ENCODE results near the gene UIMC1. TPM values are rescaled to one million over a fixed set of nuclear protein-coding genes. Genes with fewer than 3 reads are reported as not detected.
"Not testable (repeated sequence)": the region's sequence is repeated elsewhere in the genome, so short reads cannot be mapped to it uniquely, and the experiment has no call there.

UIMC1 gene
- total and polyA plus RNA-seq, 2 of the 4 experiments (the other 2 are of a cell fraction) = 19.5 to 27.6 TPM

DNA sequence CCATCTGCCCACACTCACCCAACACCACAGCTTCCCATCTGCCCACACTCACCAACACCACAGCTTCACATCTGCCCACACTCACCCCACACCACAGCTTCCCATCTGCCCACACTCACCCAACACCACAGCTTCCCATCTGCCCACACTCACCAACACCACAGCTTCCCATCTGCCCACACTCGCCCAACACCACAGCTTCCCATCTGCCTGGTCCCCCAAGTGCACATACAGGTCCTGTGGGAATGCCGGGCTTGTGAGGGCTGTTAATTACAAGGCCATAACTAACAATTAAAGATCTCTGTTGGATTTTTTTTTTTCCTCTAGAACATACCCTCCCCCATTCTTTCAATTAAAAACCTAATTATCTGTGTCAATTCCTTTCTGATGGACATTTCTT lies 133.6 kb downstream of the UIMC1 start:
- H2AK5ac ChIP-seq (ENCODE audit: low read depth, low read length); BruUV-seq (replicated peaks); H3K36me3 ChIP-seq (ENCODE audit: control insufficient read depth, insufficient read depth, low read length); in situ Hi-C loops (cut with MboI; ENCODE audit: low sequenced_read_pairs); ATAC-seq (ENCODE audit: low read depth); dilution Hi-C loops (cut with HindIII; ENCODE audit: low sequenced_read_pairs, unreplicated experiment); H4K20me1 ChIP-seq (ENCODE audit: insufficient read depth, low read length); H3K9me3 ChIP-seq (ENCODE audit: control insufficient read depth, insufficient read depth, low read length); H3K56ac ChIP-seq (ENCODE audit: extremely low read depth, insufficient read depth, low read length); H3K14ac ChIP-seq (replicated peaks; ENCODE audit: low read depth, low read length); H3K79me1 ChIP-seq (ENCODE audit: low read depth in 1 of 2, low read length in 2 of 2); H2BK120ac ChIP-seq (ENCODE audit: low read depth, low read length); POLR2A ChIA-PET (ENCODE audit: unreplicated experiment); H4K91ac ChIP-seq (ENCODE audit: insufficient read depth, low read depth, low read length); H4K8ac ChIP-seq (ENCODE audit: low read depth in 2 of 2, low read length in 2 of 2); H2BK20ac ChIP-seq (ENCODE audit: low read depth, low read length); H3K23ac ChIP-seq (ENCODE audit: low read depth, low read length); H3K4me1 ChIP-seq (ENCODE audit: control insufficient read depth, insufficient read depth, low read length); H3K18ac ChIP-seq (ENCODE audit: low read depth, low read length); H2BK5ac ChIP-seq (ENCODE audit: low read depth, low read length, poor library complexity, severe bottlenecking); H2AFZ ChIP-seq (replicated peaks; ENCODE audit: low read length, poor library complexity); H3K4ac ChIP-seq (ENCODE audit: low read depth, low read length); DNase-seq; H3K4me3 ChIP-seq (ENCODE audit: insufficient read depth, low read depth, low read length); H2BK15ac ChIP-seq (ENCODE audit: low read depth, low read length); H2AK9ac ChIP-seq (replicated peaks; ENCODE audit: low read depth, low read length, poor library complexity); H4K5ac ChIP-seq (ENCODE audit: low read depth, low read length); H3K9ac ChIP-seq (ENCODE audit: low read depth, low read length); intact Hi-C loops (cut with micrococcal nuclease); H3K4me2 ChIP-seq (ENCODE audit: low read depth, low read length); H3K27ac ChIP-seq (ENCODE audit: insufficient read depth, low read length); H3K9me1 ChIP-seq (ENCODE audit: insufficient read depth, low read length): not testable (repeated sequence)
- CTCF ChIA-PET = interaction anchor here (0.6 kb wide), 1 partner anchor 76 kb away, joined by 5 read pairs; no protein-coding TSS in a partner anchor
- H3K27me3 ChIP-seq (ENCODE audit: control insufficient read depth, insufficient read depth, low read length) = peaks cover 51% of the 10 kb centered on the region
- no CpG with 5 or more reads among the region's 2 CpGs for WGBS, 2 experiments (ENCODE audit: extremely low coverage in 2 of 2, insufficient read length in 1 of 2)

DNA sequence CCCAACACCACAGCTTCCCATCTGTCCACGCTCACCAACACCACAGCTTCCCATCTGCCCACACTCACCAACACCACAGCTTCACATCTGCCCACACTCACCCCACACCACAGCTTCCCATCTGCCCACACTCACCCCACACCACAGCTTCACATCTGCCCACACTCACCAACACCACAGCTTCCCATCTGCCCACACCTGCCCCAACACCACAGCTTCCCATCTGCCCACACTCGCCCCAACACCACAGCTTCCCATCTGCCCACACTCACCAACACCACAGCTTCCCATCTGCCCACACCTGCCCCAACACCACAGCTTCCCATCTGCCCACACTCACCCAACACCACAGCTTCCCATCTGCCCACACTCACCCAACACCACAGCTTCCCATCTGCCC lies 134.0 kb downstream of the UIMC1 start:
- H4K5ac ChIP-seq (ENCODE audit: low read depth, low read length); dilution Hi-C loops (cut with HindIII; ENCODE audit: low sequenced_read_pairs, unreplicated experiment): not testable (repeated sequence)

More for the DNA sequence above, 134.0 kb downstream of the UIMC1 start:
- H2BK15ac ChIP-seq (ENCODE audit: low read depth, low read length); H3K9me3 ChIP-seq (ENCODE audit: control insufficient read depth, insufficient read depth, low read length); H2BK5ac ChIP-seq (ENCODE audit: low read depth, low read length, poor library complexity, severe bottlenecking); H3K4ac ChIP-seq (ENCODE audit: low read depth, low read length); H3K14ac ChIP-seq (replicated peaks; ENCODE audit: low read depth, low read length); H3K36me3 ChIP-seq (ENCODE audit: control insufficient read depth, insufficient read depth, low read length); in situ Hi-C loops (cut with MboI; ENCODE audit: low sequenced_read_pairs); H3K9ac ChIP-seq (ENCODE audit: low read depth, low read length); H4K20me1 ChIP-seq (ENCODE audit: insufficient read depth, low read length); H4K91ac ChIP-seq (ENCODE audit: insufficient read depth, low read depth, low read length); H2AK9ac ChIP-seq (replicated peaks; ENCODE audit: low read depth, low read length, poor library complexity); H3K4me3 ChIP-seq (ENCODE audit: insufficient read depth, low read depth, low read length); H2BK20ac ChIP-seq (ENCODE audit: low read depth, low read length); H3K56ac ChIP-seq (ENCODE audit: extremely low read depth, insufficient read depth, low read length); H3K4me2 ChIP-seq (ENCODE audit: low read depth, low read length); intact Hi-C loops (cut with micrococcal nuclease); H3K27ac ChIP-seq (ENCODE audit: insufficient read depth, low read length); H2AFZ ChIP-seq (replicated peaks; ENCODE audit: low read length, poor library complexity); H3K9me1 ChIP-seq (ENCODE audit: insufficient read depth, low read length); POLR2A ChIA-PET (ENCODE audit: unreplicated experiment); H2BK120ac ChIP-seq (ENCODE audit: low read depth, low read length); H3K4me1 ChIP-seq (ENCODE audit: control insufficient read depth, insufficient read depth, low read length); H3K18ac ChIP-seq (ENCODE audit: low read depth, low read length); BruUV-seq (replicated peaks); ATAC-seq (ENCODE audit: low read depth); H2AK5ac ChIP-seq (ENCODE audit: low read depth, low read length); H4K8ac ChIP-seq (ENCODE audit: low read depth in 2 of 2, low read length in 2 of 2); H3K23ac ChIP-seq (ENCODE audit: low read depth, low read length); H3K79me1 ChIP-seq (ENCODE audit: low read depth in 1 of 2, low read length in 2 of 2); DNase-seq: not testable (repeated sequence)
- 17% methylated on average over 1 of the region's 2 CpGs; no CpG with 5 or more reads in 1 of the 2 experiments for WGBS, 2 experiments (ENCODE audit: extremely low coverage in 2 of 2, insufficient read length in 1 of 2)
- CTCF ChIA-PET = interaction anchor here (0.6 kb wide), 1 partner anchor 75 kb away, joined by 5 read pairs; no protein-coding TSS in a partner anchor
- H3K27me3 ChIP-seq (ENCODE audit: control insufficient read depth, insufficient read depth, low read length) = peaks cover 54% of the 10 kb centered on the region

All from IMR-90 (cell line).